GM23338 (cell line): ENCODE measurements around the gene SMIM28.

Source experiments
- EZH2 ChIP-seq: fragments of 200-600 bp; sonication (generic); IDR thresholded peaks from one replicate; pipeline ENCODE4 v1.8.0; 2017; ENCODE audit warnings: antibody characterized with exemption, mild to moderate bottlenecking, low read depth; ENCODE audit not compliant: unreplicated experiment
- EZH2phosphoT487 ChIP-seq: fragments of 200-600 bp; sonication (generic); IDR thresholded peaks from one replicate; pipeline ENCODE4 v1.8.1; 2018; ENCODE audit warnings: antibody characterized with exemption; ENCODE audit not compliant: unreplicated experiment
- TF ChIP-seq, protein P1 (sequence below), 2 experiments: fragments of 200-600 bp in 1 of 2; sonication (generic) in 1 of 2; conservative IDR thresholded peaks; 2 replicates each; pipeline versions ENCODE4 v1.5.1 to v1.6.1; 2016 to 2017; ENCODE audit warnings: antibody characterized with exemption in 2 of 2, low read depth in 2 of 2, mild to moderate bottlenecking in 2 of 2, moderate library complexity in 1 of 2
- TF ChIP-seq, protein P2 (sequence below): IDR thresholded peaks from one replicate; pipeline ENCODE4 v1.6.1; 2018; ENCODE audit warnings: antibody characterized with exemption; ENCODE audit not compliant: unreplicated experiment

DNA sequence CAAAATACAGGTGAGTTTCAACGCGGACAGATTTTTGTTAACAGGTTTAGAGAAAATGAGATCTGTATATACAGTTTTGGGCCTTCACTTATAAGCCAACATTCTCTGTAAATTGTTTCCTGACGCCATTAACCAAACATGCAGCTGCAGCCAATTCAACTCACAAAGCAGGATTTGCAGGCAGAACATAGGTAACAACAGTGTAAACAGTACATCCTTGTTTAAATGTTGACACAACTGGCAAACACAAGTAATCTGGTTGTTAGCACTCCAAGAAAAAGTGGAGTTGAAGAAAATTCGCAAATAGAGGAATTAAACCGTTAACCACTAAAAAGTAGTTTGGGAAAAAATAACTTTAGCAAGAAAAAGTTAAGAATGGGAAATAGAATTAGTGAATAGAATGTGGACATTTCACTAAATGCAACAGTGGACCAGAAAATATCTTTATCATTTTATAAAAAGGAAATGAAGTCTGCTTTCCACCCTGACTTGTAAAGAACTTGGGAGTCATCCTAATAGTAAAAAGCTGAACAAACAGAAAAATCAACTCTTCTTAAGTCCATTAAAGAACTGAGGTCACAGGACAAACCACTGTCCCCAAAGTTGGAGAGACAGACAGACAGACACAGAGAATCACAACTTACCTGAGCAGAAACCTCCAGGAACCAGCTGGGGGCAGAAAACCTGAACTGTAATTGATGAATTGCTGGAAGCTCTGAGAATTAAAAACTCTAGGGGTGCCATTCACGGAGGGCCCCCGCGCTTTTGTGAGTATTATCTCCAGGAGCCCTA lies 10.1 kb downstream of the SMIM28 start:
- TF ChIP-seq, protein P1, sequence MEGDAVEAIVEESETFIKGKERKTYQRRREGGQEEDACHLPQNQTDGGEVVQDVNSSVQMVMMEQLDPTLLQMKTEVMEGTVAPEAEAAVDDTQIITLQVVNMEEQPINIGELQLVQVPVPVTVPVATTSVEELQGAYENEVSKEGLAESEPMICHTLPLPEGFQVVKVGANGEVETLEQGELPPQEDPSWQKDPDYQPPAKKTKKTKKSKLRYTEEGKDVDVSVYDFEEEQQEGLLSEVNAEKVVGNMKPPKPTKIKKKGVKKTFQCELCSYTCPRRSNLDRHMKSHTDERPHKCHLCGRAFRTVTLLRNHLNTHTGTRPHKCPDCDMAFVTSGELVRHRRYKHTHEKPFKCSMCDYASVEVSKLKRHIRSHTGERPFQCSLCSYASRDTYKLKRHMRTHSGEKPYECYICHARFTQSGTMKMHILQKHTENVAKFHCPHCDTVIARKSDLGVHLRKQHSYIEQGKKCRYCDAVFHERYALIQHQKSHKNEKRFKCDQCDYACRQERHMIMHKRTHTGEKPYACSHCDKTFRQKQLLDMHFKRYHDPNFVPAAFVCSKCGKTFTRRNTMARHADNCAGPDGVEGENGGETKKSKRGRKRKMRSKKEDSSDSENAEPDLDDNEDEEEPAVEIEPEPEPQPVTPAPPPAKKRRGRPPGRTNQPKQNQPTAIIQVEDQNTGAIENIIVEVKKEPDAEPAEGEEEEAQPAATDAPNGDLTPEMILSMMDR (conservative IDR thresholded peaks at IDR 0.05; ENCODE audit: low read depth in 2 of 2), result no peak
- TF ChIP-seq EZH2phosphoT487, result no peak
- TF ChIP-seq, protein P2, sequence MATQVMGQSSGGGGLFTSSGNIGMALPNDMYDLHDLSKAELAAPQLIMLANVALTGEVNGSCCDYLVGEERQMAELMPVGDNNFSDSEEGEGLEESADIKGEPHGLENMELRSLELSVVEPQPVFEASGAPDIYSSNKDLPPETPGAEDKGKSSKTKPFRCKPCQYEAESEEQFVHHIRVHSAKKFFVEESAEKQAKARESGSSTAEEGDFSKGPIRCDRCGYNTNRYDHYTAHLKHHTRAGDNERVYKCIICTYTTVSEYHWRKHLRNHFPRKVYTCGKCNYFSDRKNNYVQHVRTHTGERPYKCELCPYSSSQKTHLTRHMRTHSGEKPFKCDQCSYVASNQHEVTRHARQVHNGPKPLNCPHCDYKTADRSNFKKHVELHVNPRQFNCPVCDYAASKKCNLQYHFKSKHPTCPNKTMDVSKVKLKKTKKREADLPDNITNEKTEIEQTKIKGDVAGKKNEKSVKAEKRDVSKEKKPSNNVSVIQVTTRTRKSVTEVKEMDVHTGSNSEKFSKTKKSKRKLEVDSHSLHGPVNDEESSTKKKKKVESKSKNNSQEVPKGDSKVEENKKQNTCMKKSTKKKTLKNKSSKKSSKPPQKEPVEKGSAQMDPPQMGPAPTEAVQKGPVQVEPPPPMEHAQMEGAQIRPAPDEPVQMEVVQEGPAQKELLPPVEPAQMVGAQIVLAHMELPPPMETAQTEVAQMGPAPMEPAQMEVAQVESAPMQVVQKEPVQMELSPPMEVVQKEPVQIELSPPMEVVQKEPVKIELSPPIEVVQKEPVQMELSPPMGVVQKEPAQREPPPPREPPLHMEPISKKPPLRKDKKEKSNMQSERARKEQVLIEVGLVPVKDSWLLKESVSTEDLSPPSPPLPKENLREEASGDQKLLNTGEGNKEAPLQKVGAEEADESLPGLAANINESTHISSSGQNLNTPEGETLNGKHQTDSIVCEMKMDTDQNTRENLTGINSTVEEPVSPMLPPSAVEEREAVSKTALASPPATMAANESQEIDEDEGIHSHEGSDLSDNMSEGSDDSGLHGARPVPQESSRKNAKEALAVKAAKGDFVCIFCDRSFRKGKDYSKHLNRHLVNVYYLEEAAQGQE, result no peak
- no peak for TF ChIP-seq EZH2
